HG03342 (cell line): ENCODE results near the gene KRTAP10-9.
"Not testable (repeated sequence)": the region's sequence is repeated elsewhere in the genome, so short reads cannot be mapped to it uniquely, and the experiment has no call there.

ENCODE experiments used
- ATAC-seq: cut with Tn5 transposase; IDR thresholded peaks from one replicate; pipeline ENCODE4 v1.9.1; 2021; ENCODE audit warnings: mild to moderate bottlenecking, moderate library complexity; ENCODE audit not compliant: unreplicated experiment

The KRTAP10-9 gene

GRCh38 chr21:44658913-44659595 lies 32.2 kb downstream of the KRTAP10-9 start:
- no peak for ATAC-seq

- ATAC-seq: not testable (repeated sequence)
These were observed 34.7 kb downstream of the KRTAP10-9 start for GRCh38 chr21:44661567-44661966.

GRCh38 chr21:44664691-44665090 lies 37.8 kb downstream of the KRTAP10-9 start:
- ATAC-seq: no peak

- no peak for ATAC-seq
These were observed 39.8 kb downstream of the KRTAP10-9 start, which contains the start of gene KRTAP12-2 for GRCh38 chr21:44666401-44667320. Gene KRTAP12-2 (minus strand): TSS chr21:44666927. CDS start chr21:44666886, 41 bp downstream.

- no peak for ATAC-seq
These were observed 40.7 kb downstream of the KRTAP10-9 start for GRCh38 chr21:44667612-44668011.

GRCh38 chr21:44670642-44671432 lies 43.9 kb downstream of the KRTAP10-9 start:
- ATAC-seq: no peak

GRCh38 chr21:44671911-44672310 lies 45.0 kb downstream of the KRTAP10-9 start:
- no peak for ATAC-seq

- ATAC-seq: no peak
These were observed 51.0 kb downstream of the KRTAP10-9 start for GRCh38 chr21:44677881-44678280.
